ENCODE results near the gene COL27A1. TPM values are rescaled to one million over a fixed set of nuclear protein-coding genes. Genes with fewer than 3 reads are reported as not detected.

The COL27A1 gene
- total and polyA plus RNA-seq, 2 experiments from 2014 or later = 10.5 to 18.0 TPM

GRCh38 chr9:114299286-114300152, 144.2 kb downstream of the COL27A1 start:
- no peaks in the 10 kb centered on the region for H3K4me1 ChIP-seq (ENCODE audit: insufficient read depth)
- no peak overlapping the region for H2AFZ ChIP-seq
- DNase-seq (ENCODE audit: low spot score) (no peak), ATAC-seq (no peak)
- peaks cover 2% of the 10 kb centered on the region for H3K27me3 Mint-ChIP-seq (ENCODE audit: insufficient read depth, low read depth, poor library complexity)
- peaks cover 17% of the 10 kb centered on the region for H3K9me3 Mint-ChIP-seq
- no peaks in the 10 kb centered on the region for H3K79me2 ChIP-seq (replicated peaks; ENCODE audit: insufficient read depth)
- H3K4me1 Mint-ChIP-seq = no peaks in the 10 kb centered on the region
- H3K36me3 ChIP-seq (ENCODE audit: insufficient read depth) = peaks cover 17% of the 10 kb centered on the region
- no peaks in the 10 kb centered on the region for H3K9me2 ChIP-seq (ENCODE audit: insufficient read depth)
- no peak overlapping the region for H3K4me2 ChIP-seq
- H3K27me3 ChIP-seq (ENCODE audit: insufficient read depth) = no peaks in the 10 kb centered on the region
- H3K27ac ChIP-seq (ENCODE audit: low read depth) = no peak overlapping the region
- H4K20me1 ChIP-seq (replicated peaks; ENCODE audit: insufficient read depth) = no peaks in the 10 kb centered on the region
- H3K36me3 Mint-ChIP-seq (ENCODE audit: low read depth) = peaks cover 35% of the 10 kb centered on the region
- H3K27ac Mint-ChIP-seq = no peak overlapping the region
- TF ChIP-seq EZH2 (IDR thresholded peaks at IDR 0.05; ENCODE audit: low read depth, unreplicated experiment) = no peak
- no peak for TF ChIP-seq NANOG (IDR thresholded peaks at IDR 0.05; ENCODE audit: borderline replicate concordance)
- no peak for TF ChIP-seq ZNF331 (CRISPR knock-in tag; IDR thresholded peaks at IDR 0.05; ENCODE audit: low read depth)
- no peak for TF ChIP-seq JUNB (IDR thresholded peaks at IDR 0.05; ENCODE audit: unreplicated experiment)
- TF ChIP-seq EZH2phosphoT487 (IDR thresholded peaks at IDR 0.05; ENCODE audit: unreplicated experiment) = no peak
- no peak for TF ChIP-seq STAT1 (IDR thresholded peaks at IDR 0.05; ENCODE audit: unreplicated experiment)
- no peak for TF ChIP-seq CTCF (conservative IDR thresholded peaks at IDR 0.05; ENCODE audit: low read depth in 2 of 2)
- TF ChIP-seq POLR2AphosphoS5 (IDR thresholded peaks at IDR 0.05; ENCODE audit: low read depth) = no peak
- TF ChIP-seq ETS1 (IDR thresholded peaks at IDR 0.05) = no peak
- no peak for TF ChIP-seq CREB1 (CRISPR knock-in tag; IDR thresholded peaks at IDR 0.05; ENCODE audit: low read depth)
- TF ChIP-seq ZNF114 (CRISPR knock-in tag; IDR thresholded peaks at IDR 0.05) = no peak
- TF ChIP-seq ZNF462 (CRISPR knock-in tag; IDR thresholded peaks at IDR 0.05) = no peak
- TF ChIP-seq REST (IDR thresholded peaks at IDR 0.05; ENCODE audit: unreplicated experiment) = no peak
- no peak overlapping the region for H3K4me3 ChIP-seq
- no peaks in the 10 kb centered on the region for H3F3A ChIP-seq (replicated peaks; ENCODE audit: low read depth)
- no peak overlapping the region for H3K4me3 Mint-ChIP-seq

Data from GM23338 (cell line).